ENCODE data around the gene ADIPOR2.

DNA sequence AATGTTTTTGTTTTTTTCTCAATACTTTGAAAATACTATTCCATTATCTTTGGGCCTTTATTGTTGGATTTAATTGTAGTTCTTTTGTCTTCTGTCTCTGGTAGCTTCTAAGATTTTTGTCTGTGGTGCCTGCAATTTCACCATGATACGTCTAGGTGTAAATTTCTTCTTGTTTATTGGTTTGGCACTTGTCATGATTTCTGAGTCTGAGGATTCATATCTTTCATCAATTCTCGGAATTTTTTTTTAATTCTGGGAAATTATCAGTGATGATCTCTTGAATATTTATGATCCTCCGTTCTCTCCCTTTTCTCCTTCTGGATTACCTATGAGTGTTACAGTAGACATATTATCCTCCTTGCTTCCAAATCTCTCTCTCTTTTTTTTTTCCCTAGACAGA, 14.8 kb upstream of the ADIPOR2 start:
- TF ChIP-seq, protein P1, sequence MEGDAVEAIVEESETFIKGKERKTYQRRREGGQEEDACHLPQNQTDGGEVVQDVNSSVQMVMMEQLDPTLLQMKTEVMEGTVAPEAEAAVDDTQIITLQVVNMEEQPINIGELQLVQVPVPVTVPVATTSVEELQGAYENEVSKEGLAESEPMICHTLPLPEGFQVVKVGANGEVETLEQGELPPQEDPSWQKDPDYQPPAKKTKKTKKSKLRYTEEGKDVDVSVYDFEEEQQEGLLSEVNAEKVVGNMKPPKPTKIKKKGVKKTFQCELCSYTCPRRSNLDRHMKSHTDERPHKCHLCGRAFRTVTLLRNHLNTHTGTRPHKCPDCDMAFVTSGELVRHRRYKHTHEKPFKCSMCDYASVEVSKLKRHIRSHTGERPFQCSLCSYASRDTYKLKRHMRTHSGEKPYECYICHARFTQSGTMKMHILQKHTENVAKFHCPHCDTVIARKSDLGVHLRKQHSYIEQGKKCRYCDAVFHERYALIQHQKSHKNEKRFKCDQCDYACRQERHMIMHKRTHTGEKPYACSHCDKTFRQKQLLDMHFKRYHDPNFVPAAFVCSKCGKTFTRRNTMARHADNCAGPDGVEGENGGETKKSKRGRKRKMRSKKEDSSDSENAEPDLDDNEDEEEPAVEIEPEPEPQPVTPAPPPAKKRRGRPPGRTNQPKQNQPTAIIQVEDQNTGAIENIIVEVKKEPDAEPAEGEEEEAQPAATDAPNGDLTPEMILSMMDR (IDR thresholded peaks at IDR 0.05): no peak
- no peak for TF ChIP-seq POLR2A (IDR thresholded peaks at IDR 0.05)
